WTC11 (cell line): ENCODE results near the gene MAB21L4. TPM values are rescaled to one million over a fixed set of nuclear protein-coding genes. Genes with fewer than 3 reads are reported as not detected.

Experiments used
- ATAC-seq: fragments of 200-7000 bp; cut with Tn5 transposase; 2 replicates; pipeline ENCODE4 v1.10.0; 2021; ENCODE audit warnings: mild to moderate bottlenecking, moderate library complexity
- CTCF ChIA-PET: fragments of 300-600 bp; sonication (Branson Sonifier 250); formaldehyde crosslinking; loops from one replicate; lab custom pipeline; 2021; ENCODE audit warnings: antibody characterized with exemption; lab: Charles Lee
- POLR2A ChIA-PET: fragments of 350-600 bp; sonication (Branson Sonifier 250); formaldehyde crosslinking; loops from one replicate; lab custom pipeline; 2021; ENCODE audit warnings: antibody characterized with exemption; lab: Charles Lee
- DNase-seq: peaks from one replicate; pipeline ENCODE4 v3.0.0; 2021; ENCODE audit warnings: low spot score
- H3K27ac Mint-ChIP-seq: 2 replicates; pipeline ENCODE4 v1.8.0; 2021; ENCODE audit warnings: mixed read lengths
- H3K27me3 Mint-ChIP-seq: 2 replicates; pipeline ENCODE4 v1.8.0; 2021; ENCODE audit warnings: low read depth, mild to moderate bottlenecking, moderate library complexity, mixed read lengths
- H3K36me3 Mint-ChIP-seq: 2 replicates; pipeline ENCODE4 v1.8.0; 2021; ENCODE audit warnings: mixed read lengths
- H3K4me1 Mint-ChIP-seq: 2 replicates; pipeline ENCODE4 v1.8.0; 2022; ENCODE audit warnings: mixed read lengths
- H3K4me3 Mint-ChIP-seq: 2 replicates; pipeline ENCODE4 v1.8.0; 2021; ENCODE audit warnings: mild to moderate bottlenecking, moderate library complexity, mixed read lengths
- H3K9me3 Mint-ChIP-seq: 2 replicates; pipeline ENCODE4 v1.8.0; 2021; ENCODE audit warnings: mixed read lengths
- ATF1 ChIP-seq: sonication (generic); formaldehyde crosslinking; IDR thresholded peaks from 2 replicates; pipeline ENCODE4 v1.8.1; 2023; ENCODE audit warnings: mild to moderate bottlenecking, moderate library complexity, missing genetic modification reagents
- GTF2I ChIP-seq: fragments of 250-450 bp; sonication (Bioruptor Pico); conservative IDR thresholded peaks from 2 replicates; pipeline ENCODE4 v1.4.0; 2021; ENCODE audit warnings: mild to moderate bottlenecking
- SOX15 ChIP-seq: fragments of 250-450 bp; sonication (Bioruptor Pico); IDR thresholded peaks from 2 replicates; pipeline ENCODE4 v1.9.0; 2021; ENCODE audit warnings: mild to moderate bottlenecking
- ZNF263 ChIP-seq: sonication (generic); formaldehyde crosslinking; IDR thresholded peaks from 2 replicates; pipeline ENCODE4 v1.8.1; 2022; ENCODE audit warnings: low read depth, mild to moderate bottlenecking, moderate library complexity, missing genetic modification reagents
- total RNA-seq: library from RNA; stranded (reverse); gene quantifications from 3 replicates; pipeline ENCODE4 v1.2.3, GENCODE V29; 2021
- TF ChIP-seq, protein P1 (sequence below): fragments of 250-450 bp; sonication (Bioruptor Pico); IDR thresholded peaks from 2 replicates; pipeline ENCODE4 v1.9.0; 2021; ENCODE audit warnings: mild to moderate bottlenecking, borderline replicate concordance
- TF ChIP-seq, protein P2 (sequence below): sonication (generic); formaldehyde crosslinking; IDR thresholded peaks from 2 replicates; pipeline ENCODE4 v1.8.1; 2022; ENCODE audit warnings: missing genetic modification reagents, borderline replicate concordance
- TF ChIP-seq, protein P3 (sequence below): sonication (generic); formaldehyde crosslinking; IDR thresholded peaks from 2 replicates; pipeline ENCODE4 v1.8.0; 2022; ENCODE audit warnings: missing genetic modification reagents
- TF ChIP-seq, protein P4 (sequence below): sonication (generic); formaldehyde crosslinking; IDR thresholded peaks from 2 replicates; pipeline ENCODE4 v1.8.1; 2022; ENCODE audit warnings: mild to moderate bottlenecking, missing genetic modification reagents, moderate library complexity, borderline replicate concordance
- TF ChIP-seq, protein P5 (sequence below): sonication (generic); formaldehyde crosslinking; IDR thresholded peaks from 2 replicates; pipeline ENCODE4 v1.8.0; 2022; ENCODE audit warnings: mild to moderate bottlenecking, missing genetic modification reagents
- TF ChIP-seq, protein P6 (sequence below): sonication (generic); formaldehyde crosslinking; IDR thresholded peaks from 2 replicates; pipeline ENCODE4 v1.8.0; 2022; ENCODE audit warnings: mild to moderate bottlenecking, missing genetic modification reagents

Gene MAB21L4
- total RNA-seq, 1 experiment from 2014 or later: not detected

DNA sequence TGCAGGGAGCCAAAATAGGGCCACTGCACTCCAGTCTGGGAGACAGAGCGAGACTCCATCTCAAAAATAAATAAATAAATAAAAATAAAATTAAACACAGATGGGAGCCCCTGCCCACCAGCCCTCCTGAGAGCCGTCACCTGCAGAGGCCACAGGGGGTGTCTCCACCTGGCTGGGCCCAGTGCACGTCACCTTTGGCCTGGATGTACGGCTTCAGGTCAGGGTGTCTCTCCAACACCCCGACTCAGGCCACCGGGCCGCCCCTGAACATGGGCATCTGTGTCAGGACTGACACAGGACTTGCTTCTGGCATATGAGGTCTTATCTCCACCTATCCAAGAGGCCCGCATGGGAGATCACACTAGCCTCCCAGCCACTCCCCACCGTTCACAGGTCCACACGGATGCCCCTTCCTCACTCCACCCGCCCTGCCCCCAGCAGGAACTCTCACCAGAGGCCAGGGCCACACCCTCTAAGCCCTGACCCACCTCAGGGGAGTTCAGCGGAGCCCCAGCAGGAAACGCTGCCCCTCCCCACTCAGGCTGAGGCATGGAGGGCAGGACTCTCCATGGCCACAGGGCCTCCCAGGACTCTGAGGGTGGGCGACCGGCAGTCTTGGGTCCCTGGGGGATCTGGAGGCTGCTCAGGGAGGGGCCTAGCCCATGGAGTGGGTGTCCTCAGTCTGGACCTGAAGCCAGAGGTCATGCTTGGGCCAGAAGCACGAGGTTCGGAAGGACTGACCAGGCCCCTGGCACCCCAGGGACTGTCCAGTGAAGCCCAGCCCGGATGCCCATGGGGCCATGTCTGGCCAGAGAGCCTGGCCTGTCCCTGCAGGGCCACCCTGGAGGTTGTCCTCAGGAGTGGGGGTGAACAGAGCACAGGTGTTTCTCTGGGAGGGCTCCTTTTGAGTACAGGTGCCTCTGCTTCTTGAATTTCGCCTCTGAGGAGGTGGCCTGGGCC, 8.5 kb upstream of the MAB21L4 start:
- no peak overlapping the region for H3K4me3 Mint-ChIP-seq
- no peaks in the 10 kb centered on the region for H3K4me1 Mint-ChIP-seq
- no peak for DNase-seq
- TF ChIP-seq, protein P1, sequence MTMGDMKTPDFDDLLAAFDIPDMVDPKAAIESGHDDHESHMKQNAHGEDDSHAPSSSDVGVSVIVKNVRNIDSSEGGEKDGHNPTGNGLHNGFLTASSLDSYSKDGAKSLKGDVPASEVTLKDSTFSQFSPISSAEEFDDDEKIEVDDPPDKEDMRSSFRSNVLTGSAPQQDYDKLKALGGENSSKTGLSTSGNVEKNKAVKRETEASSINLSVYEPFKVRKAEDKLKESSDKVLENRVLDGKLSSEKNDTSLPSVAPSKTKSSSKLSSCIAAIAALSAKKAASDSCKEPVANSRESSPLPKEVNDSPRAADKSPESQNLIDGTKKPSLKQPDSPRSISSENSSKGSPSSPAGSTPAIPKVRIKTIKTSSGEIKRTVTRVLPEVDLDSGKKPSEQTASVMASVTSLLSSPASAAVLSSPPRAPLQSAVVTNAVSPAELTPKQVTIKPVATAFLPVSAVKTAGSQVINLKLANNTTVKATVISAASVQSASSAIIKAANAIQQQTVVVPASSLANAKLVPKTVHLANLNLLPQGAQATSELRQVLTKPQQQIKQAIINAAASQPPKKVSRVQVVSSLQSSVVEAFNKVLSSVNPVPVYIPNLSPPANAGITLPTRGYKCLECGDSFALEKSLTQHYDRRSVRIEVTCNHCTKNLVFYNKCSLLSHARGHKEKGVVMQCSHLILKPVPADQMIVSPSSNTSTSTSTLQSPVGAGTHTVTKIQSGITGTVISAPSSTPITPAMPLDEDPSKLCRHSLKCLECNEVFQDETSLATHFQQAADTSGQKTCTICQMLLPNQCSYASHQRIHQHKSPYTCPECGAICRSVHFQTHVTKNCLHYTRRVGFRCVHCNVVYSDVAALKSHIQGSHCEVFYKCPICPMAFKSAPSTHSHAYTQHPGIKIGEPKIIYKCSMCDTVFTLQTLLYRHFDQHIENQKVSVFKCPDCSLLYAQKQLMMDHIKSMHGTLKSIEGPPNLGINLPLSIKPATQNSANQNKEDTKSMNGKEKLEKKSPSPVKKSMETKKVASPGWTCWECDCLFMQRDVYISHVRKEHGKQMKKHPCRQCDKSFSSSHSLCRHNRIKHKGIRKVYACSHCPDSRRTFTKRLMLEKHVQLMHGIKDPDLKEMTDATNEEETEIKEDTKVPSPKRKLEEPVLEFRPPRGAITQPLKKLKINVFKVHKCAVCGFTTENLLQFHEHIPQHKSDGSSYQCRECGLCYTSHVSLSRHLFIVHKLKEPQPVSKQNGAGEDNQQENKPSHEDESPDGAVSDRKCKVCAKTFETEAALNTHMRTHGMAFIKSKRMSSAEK (CRISPR knock-in tag): no peak
- TF ChIP-seq, protein P2, sequence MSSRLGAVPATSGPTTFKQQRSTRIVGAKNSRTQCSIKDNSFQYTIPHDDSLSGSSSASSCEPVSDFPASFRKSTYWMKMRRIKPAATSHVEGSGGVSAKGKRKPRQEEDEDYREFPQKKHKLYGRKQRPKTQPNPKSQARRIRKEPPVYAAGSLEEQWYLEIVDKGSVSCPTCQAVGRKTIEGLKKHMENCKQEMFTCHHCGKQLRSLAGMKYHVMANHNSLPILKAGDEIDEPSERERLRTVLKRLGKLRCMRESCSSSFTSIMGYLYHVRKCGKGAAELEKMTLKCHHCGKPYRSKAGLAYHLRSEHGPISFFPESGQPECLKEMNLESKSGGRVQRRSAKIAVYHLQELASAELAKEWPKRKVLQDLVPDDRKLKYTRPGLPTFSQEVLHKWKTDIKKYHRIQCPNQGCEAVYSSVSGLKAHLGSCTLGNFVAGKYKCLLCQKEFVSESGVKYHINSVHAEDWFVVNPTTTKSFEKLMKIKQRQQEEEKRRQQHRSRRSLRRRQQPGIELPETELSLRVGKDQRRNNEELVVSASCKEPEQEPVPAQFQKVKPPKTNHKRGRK (CRISPR knock-in tag): no peak
- no peak for TF ChIP-seq SOX15 (CRISPR knock-in tag)
- no peak for ATAC-seq
- POLR2A ChIA-PET: no interaction called here
- CTCF ChIA-PET: interaction anchor here (0.8 to 1.2 kb wide), 3 partner anchors 9 to 10 kb away, joined by 4 to 6 read pairs (median 4); no protein-coding TSS in a partner anchor
- peaks cover 3% of the 10 kb centered on the region for H3K36me3 Mint-ChIP-seq
- no peak overlapping the region for H3K27ac Mint-ChIP-seq
- H3K27me3 Mint-ChIP-seq: no peaks in the 10 kb centered on the region
- peaks cover 11% of the 10 kb centered on the region for H3K9me3 Mint-ChIP-seq

DNA sequence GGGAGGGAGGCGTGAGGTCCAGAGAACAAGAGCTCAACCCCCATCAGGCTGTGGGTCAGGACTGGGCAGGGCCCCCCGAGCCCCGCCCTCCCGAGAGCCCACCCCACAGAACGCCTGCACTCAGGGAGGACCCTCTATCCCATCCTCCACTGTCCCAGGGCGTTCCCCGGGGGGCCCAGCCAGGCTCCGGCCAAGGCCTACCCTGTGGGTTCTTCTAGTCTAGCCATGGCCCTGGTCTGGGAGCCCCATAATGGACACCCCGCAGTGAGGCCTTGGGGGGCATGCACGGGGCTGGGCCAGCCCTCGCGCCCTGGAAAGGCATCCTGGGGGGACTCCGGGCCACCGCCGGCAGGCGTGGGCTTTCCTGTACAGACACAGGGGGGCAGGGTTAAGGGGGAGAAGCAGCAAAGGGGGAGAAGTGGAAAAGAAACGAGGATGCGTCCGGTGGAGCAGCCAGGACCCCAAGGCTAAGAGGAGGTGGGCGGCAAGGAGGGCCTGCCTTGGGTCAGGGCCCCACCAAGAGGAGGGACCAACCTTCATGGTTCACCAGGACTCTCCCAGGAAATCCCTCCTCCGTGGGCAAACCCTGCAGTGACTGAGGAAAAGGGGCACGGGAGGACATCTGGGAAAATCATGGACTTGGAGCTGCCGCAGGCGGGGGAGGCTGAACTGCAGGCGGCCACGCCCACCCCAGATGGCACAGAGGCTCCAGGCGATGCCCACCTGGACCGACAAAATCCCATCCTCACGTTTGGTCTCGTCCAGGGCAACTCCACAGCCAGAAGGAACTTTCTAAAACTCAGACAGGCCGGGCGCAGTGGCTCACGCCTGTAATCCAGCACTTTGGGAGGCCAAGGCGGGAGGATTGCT, 7.5 kb upstream of the MAB21L4 start:
- POLR2A ChIA-PET: no interaction called here
- ATAC-seq (no peak), DNase-seq (no peak)
- H3K27ac Mint-ChIP-seq: no peak overlapping the region
- peaks cover 3% of the 10 kb centered on the region for H3K36me3 Mint-ChIP-seq
- no peaks in the 10 kb centered on the region for H3K27me3 Mint-ChIP-seq
- CTCF ChIA-PET: interaction anchor here (1.0 kb wide), 1 partner anchor 11 kb away, joined by 4 read pairs; no protein-coding TSS in a partner anchor
- no peaks in the 10 kb centered on the region for H3K4me1 Mint-ChIP-seq
- no peak overlapping the region for H3K4me3 Mint-ChIP-seq
- H3K9me3 Mint-ChIP-seq: peaks cover 11% of the 10 kb centered on the region
- TF ChIP-seq GTF2I (CRISPR knock-in tag) (no peak), ATF1 (no peak), ZNF263 (CRISPR knock-in tag) (no peak)
- TF ChIP-seq, protein P3, sequence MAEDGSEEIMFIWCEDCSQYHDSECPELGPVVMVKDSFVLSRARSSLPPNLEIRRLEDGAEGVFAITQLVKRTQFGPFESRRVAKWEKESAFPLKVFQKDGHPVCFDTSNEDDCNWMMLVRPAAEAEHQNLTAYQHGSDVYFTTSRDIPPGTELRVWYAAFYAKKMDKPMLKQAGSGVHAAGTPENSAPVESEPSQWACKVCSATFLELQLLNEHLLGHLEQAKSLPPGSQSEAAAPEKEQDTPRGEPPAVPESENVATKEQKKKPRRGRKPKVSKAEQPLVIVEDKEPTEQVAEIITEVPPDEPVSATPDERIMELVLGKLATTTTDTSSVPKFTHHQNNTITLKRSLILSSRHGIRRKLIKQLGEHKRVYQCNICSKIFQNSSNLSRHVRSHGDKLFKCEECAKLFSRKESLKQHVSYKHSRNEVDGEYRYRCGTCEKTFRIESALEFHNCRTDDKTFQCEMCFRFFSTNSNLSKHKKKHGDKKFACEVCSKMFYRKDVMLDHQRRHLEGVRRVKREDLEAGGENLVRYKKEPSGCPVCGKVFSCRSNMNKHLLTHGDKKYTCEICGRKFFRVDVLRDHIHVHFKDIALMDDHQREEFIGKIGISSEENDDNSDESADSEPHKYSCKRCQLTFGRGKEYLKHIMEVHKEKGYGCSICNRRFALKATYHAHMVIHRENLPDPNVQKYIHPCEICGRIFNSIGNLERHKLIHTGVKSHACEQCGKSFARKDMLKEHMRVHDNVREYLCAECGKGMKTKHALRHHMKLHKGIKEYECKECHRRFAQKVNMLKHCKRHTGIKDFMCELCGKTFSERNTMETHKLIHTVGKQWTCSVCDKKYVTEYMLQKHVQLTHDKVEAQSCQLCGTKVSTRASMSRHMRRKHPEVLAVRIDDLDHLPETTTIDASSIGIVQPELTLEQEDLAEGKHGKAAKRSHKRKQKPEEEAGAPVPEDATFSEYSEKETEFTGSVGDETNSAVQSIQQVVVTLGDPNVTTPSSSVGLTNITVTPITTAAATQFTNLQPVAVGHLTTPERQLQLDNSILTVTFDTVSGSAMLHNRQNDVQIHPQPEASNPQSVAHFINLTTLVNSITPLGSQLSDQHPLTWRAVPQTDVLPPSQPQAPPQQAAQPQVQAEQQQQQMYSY (CRISPR knock-in tag): no peak
- TF ChIP-seq, protein P2 (CRISPR knock-in tag): no peak
- TF ChIP-seq, protein P4, sequence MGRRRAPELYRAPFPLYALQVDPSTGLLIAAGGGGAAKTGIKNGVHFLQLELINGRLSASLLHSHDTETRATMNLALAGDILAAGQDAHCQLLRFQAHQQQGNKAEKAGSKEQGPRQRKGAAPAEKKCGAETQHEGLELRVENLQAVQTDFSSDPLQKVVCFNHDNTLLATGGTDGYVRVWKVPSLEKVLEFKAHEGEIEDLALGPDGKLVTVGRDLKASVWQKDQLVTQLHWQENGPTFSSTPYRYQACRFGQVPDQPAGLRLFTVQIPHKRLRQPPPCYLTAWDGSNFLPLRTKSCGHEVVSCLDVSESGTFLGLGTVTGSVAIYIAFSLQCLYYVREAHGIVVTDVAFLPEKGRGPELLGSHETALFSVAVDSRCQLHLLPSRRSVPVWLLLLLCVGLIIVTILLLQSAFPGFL (CRISPR knock-in tag): no peak
- TF ChIP-seq, protein P5, sequence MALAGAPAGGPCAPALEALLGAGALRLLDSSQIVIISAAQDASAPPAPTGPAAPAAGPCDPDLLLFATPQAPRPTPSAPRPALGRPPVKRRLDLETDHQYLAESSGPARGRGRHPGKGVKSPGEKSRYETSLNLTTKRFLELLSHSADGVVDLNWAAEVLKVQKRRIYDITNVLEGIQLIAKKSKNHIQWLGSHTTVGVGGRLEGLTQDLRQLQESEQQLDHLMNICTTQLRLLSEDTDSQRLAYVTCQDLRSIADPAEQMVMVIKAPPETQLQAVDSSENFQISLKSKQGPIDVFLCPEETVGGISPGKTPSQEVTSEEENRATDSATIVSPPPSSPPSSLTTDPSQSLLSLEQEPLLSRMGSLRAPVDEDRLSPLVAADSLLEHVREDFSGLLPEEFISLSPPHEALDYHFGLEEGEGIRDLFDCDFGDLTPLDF (CRISPR knock-in tag): no peak
- TF ChIP-seq, protein P6, sequence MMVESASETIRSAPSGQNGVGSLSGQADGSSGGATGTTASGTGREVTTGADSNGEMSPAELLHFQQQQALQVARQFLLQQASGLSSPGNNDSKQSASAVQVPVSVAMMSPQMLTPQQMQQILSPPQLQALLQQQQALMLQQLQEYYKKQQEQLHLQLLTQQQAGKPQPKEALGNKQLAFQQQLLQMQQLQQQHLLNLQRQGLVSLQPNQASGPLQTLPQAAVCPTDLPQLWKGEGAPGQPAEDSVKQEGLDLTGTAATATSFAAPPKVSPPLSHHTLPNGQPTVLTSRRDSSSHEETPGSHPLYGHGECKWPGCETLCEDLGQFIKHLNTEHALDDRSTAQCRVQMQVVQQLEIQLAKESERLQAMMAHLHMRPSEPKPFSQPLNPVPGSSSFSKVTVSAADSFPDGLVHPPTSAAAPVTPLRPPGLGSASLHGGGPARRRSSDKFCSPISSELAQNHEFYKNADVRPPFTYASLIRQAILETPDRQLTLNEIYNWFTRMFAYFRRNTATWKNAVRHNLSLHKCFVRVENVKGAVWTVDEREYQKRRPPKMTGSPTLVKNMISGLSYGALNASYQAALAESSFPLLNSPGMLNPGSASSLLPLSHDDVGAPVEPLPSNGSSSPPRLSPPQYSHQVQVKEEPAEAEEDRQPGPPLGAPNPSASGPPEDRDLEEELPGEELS (CRISPR knock-in tag): no peak
